SHP77 (cell line): ENCODE data around the gene DNAI1.

Experiments used
- DNase-seq, 2 experiments: peaks; one replicate each; lab custom pipeline; 2025; lab: John Stamatoyannopoulos, UW

DNAI1 gene

GRCh38 chr9:34558919-34559623, 100.5 kb downstream of the DNAI1 start:
- DNase-seq = peak; percentile 22 to 23

DNA sequence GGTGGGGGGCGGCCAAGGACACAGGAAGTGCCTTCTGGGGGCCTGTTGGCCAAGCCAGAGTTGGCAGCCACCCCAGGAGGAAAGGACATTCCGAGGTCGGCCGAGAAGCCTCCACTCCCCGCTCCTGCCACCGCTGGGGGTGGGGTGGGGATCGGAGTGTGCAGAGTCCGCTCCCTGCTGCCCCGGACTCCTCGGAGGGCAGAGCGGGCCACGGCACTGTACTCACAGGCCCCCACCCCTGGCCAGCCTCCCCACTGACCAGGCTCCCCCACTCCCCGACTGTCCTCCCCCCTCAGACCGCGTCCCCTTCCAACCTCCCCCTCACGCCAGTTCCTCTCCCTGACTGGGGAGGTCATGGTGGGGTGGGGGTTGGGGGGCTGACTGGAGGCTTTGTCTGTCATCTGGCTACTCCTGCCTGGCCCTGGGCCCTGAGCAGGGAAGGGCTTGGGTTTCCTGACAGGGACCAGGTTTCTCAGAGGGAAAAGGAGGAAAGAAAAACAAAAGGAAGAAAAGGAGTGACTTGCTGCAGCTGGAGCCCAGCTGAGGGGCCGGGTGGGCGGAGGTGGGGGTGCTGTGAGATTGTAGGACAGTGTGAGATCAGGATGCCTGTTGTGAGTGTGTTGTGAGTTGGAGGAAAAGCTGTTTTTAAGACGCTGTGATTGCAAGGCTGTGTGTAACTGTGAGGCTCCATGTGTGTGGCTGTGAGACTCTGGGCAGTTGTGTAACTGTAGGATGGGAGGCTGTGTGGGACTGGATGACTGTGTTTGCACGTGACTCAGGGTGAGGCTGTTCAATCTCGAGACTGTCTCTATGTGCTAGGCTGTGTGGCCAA, 101.2 kb downstream of the DNAI1 start:
- no peak for DNase-seq

DNA sequence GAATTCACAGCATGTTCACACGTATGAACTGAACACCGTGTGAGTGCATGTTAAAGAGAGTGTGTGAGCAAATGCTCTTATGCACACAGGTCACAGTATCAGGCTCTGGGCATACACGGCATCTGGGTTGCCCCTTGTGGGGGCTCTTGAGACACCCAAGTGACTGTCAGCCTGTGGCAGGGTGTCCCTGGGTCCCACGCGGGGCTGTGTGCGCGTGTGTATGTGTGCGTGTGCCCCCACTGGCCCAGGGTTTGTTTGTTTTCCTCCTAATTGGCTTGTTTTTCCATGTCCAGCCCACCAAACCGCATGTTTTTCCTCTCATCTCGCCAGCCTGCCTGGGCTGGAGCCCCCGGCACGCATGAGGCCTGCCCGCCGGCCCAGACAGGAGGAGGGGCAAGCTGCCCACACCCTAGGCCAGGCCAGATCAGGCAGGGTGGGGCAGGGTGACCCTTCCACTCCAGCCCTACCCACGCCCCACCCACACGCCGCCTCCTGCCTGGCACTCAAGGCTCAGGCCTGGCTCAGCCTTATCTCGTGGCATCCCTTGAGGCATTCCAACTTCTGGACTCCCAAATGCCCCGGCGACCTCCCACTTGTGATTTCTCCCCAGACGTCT, 102.1 kb downstream of the DNAI1 start:
- DNase-seq = no peak

DNA sequence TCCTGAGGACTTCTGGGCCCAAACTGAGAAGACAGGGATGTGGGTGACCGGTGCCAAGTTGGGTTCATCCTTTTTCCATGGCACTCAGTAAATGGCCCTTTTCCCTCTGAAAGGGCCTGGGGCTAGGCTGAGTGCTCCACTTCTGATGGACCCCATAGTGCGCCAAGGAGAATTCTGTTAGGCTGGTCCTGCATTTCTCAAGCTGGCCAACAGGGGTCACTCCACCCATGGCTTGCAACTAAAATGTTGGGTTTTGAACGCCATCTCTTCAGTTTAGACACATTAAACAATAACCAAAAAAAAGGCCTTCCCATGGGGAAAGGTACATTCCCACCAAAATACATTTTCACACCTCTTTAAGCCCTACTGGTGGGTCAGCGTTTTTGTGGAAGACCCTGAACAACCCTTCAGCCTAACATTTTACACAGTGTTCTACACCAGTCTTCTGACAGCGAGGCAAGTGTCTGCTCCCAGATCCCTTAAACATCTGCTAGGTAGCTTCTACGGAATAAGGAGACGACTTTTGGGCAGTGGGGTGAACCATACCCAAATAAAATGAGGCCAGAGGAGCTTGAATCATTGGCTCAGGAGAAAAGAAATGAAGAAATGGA, 103.6 kb downstream of the DNAI1 start:
- DNase-seq = no peak

DNA sequence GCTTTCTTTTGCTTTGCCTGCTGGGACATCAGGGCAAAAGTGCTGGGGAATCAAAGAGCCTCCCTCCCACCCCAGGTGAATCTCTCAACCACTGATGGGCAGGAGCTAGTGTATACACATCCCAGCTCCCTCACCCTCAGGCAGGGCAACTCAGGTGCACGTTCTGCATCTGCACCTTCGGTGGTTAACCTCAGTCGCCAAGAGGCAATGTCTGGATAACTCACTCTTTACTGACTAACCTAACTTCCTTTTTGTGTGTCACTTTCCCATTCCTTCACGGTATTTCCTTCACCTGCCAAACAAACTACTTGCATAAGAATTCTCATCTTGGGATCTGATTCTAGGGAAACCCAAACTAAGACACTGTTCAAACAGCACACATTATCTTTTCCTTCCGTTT, 104.7 kb downstream of the DNAI1 start:
- DNase-seq = no peak

DNA sequence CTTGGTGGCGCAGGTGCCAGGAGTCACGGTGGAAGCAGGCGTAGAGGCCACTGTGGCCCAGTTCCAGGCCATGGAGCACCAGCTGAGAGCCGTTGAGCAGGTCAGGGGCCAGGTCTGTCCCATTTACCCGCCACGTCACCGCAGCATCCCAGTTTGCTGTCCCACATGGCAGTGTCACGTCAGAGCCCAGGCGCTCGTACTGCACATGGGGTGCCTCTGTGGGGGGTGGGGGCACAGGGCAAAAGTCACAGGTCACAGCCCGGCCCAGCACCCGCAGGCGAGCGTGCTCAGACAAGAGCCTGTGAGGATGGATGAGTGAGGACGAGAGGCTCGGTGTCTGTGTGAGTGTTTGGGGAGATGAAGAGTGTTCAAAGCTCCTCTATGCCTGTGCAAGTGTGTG, 106.0 kb downstream of the DNAI1 start:
- DNase-seq = no peak

- DNase-seq = no peak
These were observed 107.3 kb downstream of the DNAI1 start for GRCh38 chr9:34565856-34566255.

DNA sequence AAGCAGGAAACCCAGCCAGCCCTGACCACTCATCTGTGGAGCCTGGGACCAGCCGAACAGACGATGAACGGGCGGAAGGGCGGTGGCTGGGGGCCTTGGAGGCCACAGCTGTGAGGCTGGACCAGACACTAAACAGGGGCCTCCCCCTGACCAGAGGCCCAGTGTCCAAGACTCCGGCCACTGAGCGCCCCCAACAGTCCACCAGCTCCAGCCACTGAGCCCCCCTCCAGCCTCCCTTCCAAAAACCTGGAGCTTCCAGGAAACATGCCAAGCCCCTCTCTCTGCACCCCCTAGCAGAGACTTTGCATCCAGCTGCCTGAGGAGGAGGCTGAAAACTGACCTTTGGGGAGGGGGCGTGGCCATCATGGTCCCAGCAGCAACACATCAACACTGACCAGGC, 107.7 kb downstream of the DNAI1 start:
- no peak for DNase-seq

- DNase-seq = no peak
These were observed 108.4 kb downstream of the DNAI1 start for GRCh38 chr9:34566972-34567371.

GRCh38 chr9:34568133-34568532, 109.5 kb downstream of the DNAI1 start:
- DNase-seq = no peak

GRCh38 chr9:34568774-34569173, 110.2 kb downstream of the DNAI1 start:
- DNase-seq = no peak

GRCh38 chr9:34570376-34570775, 111.8 kb downstream of the DNAI1 start:
- no peak for DNase-seq
